DMS153 treated with DMSO at 0.1 percent for 48 hours (cell line): ENCODE results near the gene PNLDC1.
"Not testable (repeated sequence)": the region's sequence is repeated elsewhere in the genome, so short reads cannot be mapped to it uniquely, and the experiment has no call there.

Source experiments
- DNase-seq: peaks from one replicate; lab custom pipeline; 2025; ENCODE audit not compliant: unreplicated experiment; lab: John Stamatoyannopoulos, UW

Gene PNLDC1

DNA sequence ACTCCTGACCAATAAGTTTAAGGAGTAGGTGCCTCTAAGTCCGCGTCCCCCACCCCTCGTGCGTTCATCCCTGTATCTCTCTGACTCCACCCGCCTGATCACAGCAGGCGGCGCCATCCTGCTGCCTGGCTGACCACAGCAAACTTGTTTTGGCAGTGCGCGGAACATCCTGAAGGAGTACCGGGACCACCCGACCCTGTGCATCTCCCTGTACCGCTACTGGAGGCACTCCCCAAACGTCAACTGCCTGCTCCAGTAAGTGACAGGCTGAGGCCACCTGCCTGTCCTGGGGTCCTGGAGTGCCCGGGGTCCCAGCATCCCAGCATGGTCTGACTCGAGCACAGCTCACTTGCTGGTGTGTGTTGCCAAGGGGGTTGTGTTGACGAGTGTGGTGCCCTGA lies 19.0 kb downstream of the PNLDC1 start:
- DNase-seq: no peak

DNA sequence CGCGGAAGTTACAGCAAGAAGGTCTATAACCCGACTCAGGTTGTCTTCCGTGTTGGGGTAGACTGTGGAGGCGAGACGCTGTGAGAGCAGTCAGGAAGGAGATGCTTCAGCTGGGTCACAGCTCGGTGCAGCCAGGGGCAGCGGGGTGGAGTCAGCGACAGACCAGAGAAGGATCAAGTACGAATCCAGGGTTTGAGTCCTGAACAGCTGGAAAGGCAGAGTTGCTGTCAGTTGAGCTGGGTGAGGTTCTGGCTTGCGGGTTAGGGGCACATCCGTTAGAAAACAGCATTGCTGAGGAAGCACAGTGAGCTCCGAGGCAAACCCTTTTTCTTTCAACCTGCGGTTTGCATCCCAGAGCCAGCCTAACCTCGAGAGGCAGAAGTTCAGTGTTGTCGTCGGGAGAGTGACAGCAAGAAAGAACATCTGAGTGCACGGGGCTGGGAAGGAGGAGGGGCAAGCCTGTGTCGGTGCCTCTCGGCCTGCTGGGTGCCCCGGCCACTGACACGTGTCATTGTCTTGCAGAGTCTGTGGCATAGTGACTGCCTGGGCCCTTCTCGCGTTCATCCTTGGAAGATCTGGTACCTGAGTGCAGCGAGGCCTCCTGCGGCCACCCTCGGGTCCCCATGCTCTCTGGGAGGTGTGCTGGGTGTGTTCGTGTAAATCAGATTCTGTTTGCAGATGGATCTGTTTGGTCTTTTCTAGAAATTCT lies 20.0 kb downstream of the PNLDC1 start:
- DNase-seq: no peak

GRCh38 chr6:159821122-159821521 lies 21.0 kb downstream of the PNLDC1 start:
- DNase-seq: no peak

DNA sequence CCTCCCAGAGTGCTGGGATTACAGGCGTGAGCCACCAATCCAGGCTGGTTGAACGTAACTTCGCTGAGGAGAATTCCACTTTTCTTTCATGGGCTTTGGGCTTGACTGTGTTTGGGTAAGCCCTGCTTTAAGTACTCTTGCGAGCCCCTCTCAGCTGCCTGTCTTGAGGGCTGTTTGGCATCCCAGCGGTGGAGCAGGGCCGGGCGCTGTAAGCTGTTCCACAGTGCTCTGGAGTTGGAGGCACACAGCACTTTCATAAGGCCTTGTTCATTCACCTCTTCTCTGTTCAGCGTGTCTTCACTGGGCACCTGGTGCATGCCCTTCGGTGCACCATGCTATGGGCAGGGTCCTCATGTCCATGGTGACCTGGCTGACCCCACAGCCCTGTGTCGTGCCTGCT lies 21.6 kb downstream of the PNLDC1 start:
- DNase-seq: no peak

GRCh38 chr6:159823953-159824352 lies 23.9 kb downstream of the PNLDC1 start:
- DNase-seq: no peak

DNA sequence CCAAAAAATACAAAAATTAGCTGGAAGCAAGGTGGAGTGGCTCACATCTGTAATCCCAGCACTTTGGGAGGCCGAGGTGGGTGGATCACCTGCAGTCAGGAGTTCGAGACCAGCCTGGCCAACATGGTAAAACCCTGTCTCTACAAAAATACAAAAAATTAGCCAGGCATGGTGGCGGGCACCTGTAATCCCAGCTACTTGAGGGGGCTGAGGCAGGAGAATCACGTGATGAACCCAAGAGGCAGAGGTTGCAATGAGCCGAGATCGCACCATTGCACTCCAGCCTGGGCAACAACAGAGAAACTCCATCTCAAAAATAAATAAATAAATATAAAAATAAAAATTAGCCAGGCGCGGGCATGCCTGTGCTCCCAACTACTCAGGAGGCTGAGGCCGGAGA lies 24.6 kb downstream of the PNLDC1 start:
- not testable (repeated sequence) for DNase-seq

- no peak for DNase-seq
Observed at GRCh38 chr6:159826004-159826403, 25.9 kb downstream of the PNLDC1 start.

GRCh38 chr6:159826968-159827647 lies 27.0 kb downstream of the PNLDC1 start:
- no peak for DNase-seq

DNA sequence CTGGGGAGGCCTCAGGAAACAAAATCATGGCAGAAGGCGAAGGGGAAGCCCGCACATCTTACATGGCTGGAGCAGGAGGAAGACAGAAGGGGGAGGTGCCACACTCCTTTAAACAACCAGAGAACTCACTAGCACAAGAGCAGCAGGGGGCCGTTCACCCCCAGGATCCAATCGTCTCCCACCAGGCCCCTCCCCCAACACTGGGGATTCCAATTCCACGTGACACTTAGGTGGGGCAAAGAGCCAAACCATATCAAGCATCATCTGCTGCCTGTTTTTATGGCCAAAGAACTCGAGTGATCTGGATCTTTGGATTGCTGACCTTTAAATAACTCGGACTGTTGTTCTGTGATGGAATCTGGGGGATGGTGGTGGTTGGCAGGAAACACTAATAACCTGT lies 28.0 kb downstream of the PNLDC1 start:
- no peak for DNase-seq

GRCh38 chr6:159829526-159829925 lies 29.4 kb downstream of the PNLDC1 start:
- no peak for DNase-seq

- DNase-seq: no peak
Observed at GRCh38 chr6:159830501-159831372, 30.7 kb downstream of the PNLDC1 start.

GRCh38 chr6:159831373-159831679 lies 31.2 kb downstream of the PNLDC1 start:
- DNase-seq: no peak

GRCh38 chr6:159832946-159833345 lies 32.9 kb downstream of the PNLDC1 start:
- no peak for DNase-seq

GRCh38 chr6:159833556-159833955 lies 33.5 kb downstream of the PNLDC1 start:
- no peak for DNase-seq

GRCh38 chr6:159833997-159834603 lies 34.0 kb downstream of the PNLDC1 start:
- DNase-seq: no peak

DNA sequence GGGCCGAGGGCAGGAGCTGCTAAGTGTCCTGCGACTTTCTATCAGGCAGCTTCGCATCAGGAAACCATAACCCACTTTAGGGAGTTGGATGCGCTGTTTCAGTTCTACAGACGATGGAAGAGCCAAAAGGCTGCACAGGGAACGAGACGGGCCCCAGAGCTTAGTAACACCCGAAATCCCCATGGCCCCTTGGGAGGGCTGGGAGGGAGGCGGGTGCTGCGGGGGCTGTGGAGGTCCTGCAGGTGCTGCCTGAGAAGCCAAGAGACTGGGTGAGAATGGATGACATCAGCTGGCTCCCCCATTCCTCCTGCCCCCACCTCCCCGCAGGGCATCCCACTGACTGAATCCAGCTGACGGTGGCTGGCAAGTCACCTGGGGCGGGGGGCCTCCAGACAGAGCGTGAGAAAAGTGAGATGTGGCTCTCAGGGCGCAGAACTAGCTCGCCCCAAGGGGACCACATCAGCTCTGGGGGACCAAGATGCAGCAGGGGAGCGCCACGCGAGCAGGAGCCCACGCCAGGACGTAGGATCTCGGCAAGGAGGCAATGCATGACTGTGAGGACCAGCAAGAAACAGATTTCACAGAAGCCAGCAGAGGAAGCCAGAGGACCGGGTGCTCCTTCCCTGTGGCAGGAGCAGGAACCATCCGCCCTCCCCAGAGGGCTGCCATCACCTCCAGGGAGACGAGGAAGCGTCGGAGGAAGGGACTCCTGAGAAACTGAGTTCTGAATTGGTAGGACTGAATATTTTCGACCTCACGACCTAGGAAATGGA lies 36.8 kb downstream of the PNLDC1 start:
- DNase-seq: no peak

GRCh38 chr6:159837511-159837910 lies 37.4 kb downstream of the PNLDC1 start:
- no peak for DNase-seq

DNA sequence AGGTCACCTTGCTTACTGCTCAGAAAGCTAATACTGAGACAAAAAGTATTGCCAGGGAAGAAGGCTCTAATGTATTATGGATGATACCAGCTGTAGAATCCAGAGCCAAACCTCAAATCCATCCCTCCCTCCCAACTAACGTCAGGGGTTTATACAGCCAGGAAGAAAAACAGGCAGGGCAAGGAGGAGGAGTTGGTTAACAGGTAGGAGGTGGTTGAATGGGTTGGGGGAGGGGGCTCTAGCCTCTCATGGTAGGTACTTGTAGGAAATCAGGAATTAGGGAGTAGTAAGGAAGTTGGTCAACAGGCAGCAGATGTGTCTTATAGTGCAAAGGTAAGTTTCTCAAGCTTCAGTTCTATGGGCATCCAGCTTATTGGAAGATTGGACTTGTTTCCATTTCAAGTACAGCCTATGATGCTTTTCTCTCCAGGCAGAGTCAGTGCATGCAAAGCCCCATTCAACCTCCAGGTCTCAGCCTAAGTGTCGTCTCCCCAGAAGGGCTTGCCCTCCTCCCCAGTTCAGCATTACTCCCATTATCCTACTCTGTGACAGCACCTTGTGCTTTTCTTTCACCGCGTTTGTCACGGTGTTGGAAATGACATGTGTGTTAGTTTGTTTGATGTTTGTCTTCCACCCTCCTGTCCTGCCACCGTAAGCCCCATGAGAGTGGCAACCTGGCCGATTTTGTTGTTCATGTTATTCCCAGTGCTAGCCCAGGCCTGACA lies 38.1 kb downstream of the PNLDC1 start:
- DNase-seq: no peak

- DNase-seq: no peak
Observed at GRCh38 chr6:159842035-159842434, 42.0 kb downstream of the PNLDC1 start.
